ENCODE data around the gene RC3H1. TPM values are rescaled to one million over a fixed set of nuclear protein-coding genes. Genes with fewer than 3 reads are reported as not detected.
A peak's percentile ranks its signal among the peaks of the same experiment; 100 is the strongest.
"Not testable (repeated sequence)": the region's sequence is repeated elsewhere in the genome, so short reads cannot be mapped to it uniquely, and the experiment has no call there.

Gene RC3H1
- 10 to 100 TPM in 2 of 6 donors, 1 to 10 TPM in 4; 4.0 to 13.5 (median 9.3) TPM for polyA plus RNA-seq (ENCODE audit: low read depth in 6 of 6)

- Mint-ChIP-seq H3K36me3 (peaks cover 0 to 12% of the 10 kb centered on the region in 2 donors), H3K27me3 (no peaks in the 10 kb centered on the region), H3K9me3 (no peaks in the 10 kb centered on the region), H3K4me1 (peaks cover 27 to 41% (median 32%) of the 10 kb centered on the region in 3 donors), H3K4me3 (peak within 1 kb of the TSS; percentile 91 to 99 (median 97)), H3K27ac (peak within 1 kb of the TSS; percentile 92 to 100 (median 98))
- DNase-seq (peak; percentile 85), ATAC-seq (ENCODE audit: low read depth in 2 of 2) (peak; percentile 88 to 89)
Observed at GRCh38 chr1:174022080-174022975, at the start of gene RC3H1. Gene RC3H1, minus strand, starts transcription at chr1:174022357. Its CDS starts 29,372 bp downstream, at chr1:173992985.

- H3K9me3 Mint-ChIP-seq, result no peaks in the 10 kb centered on the region
- no peaks in the 10 kb centered on the region for H3K27me3 Mint-ChIP-seq
- no peak overlapping the region for H3K4me3 Mint-ChIP-seq
- H3K27ac Mint-ChIP-seq, result peak overlapping the region in 1 of 6 donors; percentile 13
- ATAC-seq (ENCODE audit: low read depth in 2 of 2) (no peak), DNase-seq (no peak)
- no peaks in the 10 kb centered on the region for H3K4me1 Mint-ChIP-seq
- no peaks in the 10 kb centered on the region for H3K36me3 Mint-ChIP-seq
Observed at GRCh38 chr1:174070614-174071013, 48.5 kb upstream of the RC3H1 start.

GRCh38 chr1:174068000-174068399 is 45.8 kb upstream of the RC3H1 start:
- Mint-ChIP-seq H3K4me3 (no peak overlapping the region), H3K36me3 (no peaks in the 10 kb centered on the region), H3K27me3 (no peaks in the 10 kb centered on the region), H3K27ac (no peak overlapping the region), H3K4me1 (no peaks in the 10 kb centered on the region), H3K9me3 (no peaks in the 10 kb centered on the region)
- no peak for DNase-seq
- no peak for ATAC-seq (ENCODE audit: low read depth in 2 of 2)

GRCh38 chr1:174060090-174060489 is 37.9 kb upstream of the RC3H1 start:
- peaks cover 0 to 2% (median 0%) of the 10 kb centered on the region in 7 donors for H3K9me3 Mint-ChIP-seq
- no peak for ATAC-seq (ENCODE audit: low read depth in 2 of 2)
- no peak for DNase-seq
- H3K36me3 Mint-ChIP-seq, result no peaks in the 10 kb centered on the region
- peaks cover 4 to 9% (median 6%) of the 10 kb centered on the region in 3 donors for H3K4me1 Mint-ChIP-seq
- H3K27ac Mint-ChIP-seq, result no peak overlapping the region
- no peaks in the 10 kb centered on the region for H3K27me3 Mint-ChIP-seq
- H3K4me3 Mint-ChIP-seq, result no peak overlapping the region

- DNase-seq (no peak), ATAC-seq (ENCODE audit: low read depth in 2 of 2) (no peak)
- Mint-ChIP-seq H3K36me3 (no peaks in the 10 kb centered on the region), H3K27me3 (no peaks in the 10 kb centered on the region), H3K4me1 (peaks cover 4 to 9% (median 6%) of the 10 kb centered on the region in 3 donors), H3K27ac (no peak overlapping the region), H3K4me3 (no peak overlapping the region), H3K9me3 (peaks cover 0 to 2% (median 0%) of the 10 kb centered on the region in 7 donors)
Observed at GRCh38 chr1:174058624-174059023, 36.5 kb upstream of the RC3H1 start.

- H3K27ac Mint-ChIP-seq; DNase-seq; H3K4me3 Mint-ChIP-seq; ATAC-seq (ENCODE audit: low read depth in 2 of 2); H3K9me3 Mint-ChIP-seq; H3K36me3 Mint-ChIP-seq; H3K27me3 Mint-ChIP-seq; H3K4me1 Mint-ChIP-seq: not testable (repeated sequence)
Observed at GRCh38 chr1:174056609-174057008, 34.5 kb upstream of the RC3H1 start.

- not testable (repeated sequence) for ATAC-seq (ENCODE audit: low read depth in 2 of 2); H3K27ac Mint-ChIP-seq
Observed at GRCh38 chr1:174055797-174056196, 33.6 kb upstream of the RC3H1 start.

GRCh38 chr1:174053826-174054225 is 31.7 kb upstream of the RC3H1 start:
- no peaks in the 10 kb centered on the region for H3K4me1 Mint-ChIP-seq
- ATAC-seq (ENCODE audit: low read depth in 2 of 2) (no peak), DNase-seq (no peak)
- no peak overlapping the region for H3K27ac Mint-ChIP-seq
- H3K27me3 Mint-ChIP-seq, result peaks cover 0 to 5% (median 0%) of the 10 kb centered on the region in 3 donors
- H3K4me3 Mint-ChIP-seq, result no peak overlapping the region
- no peaks in the 10 kb centered on the region for H3K36me3 Mint-ChIP-seq
- H3K9me3 Mint-ChIP-seq, result peaks cover 0 to 2% (median 0%) of the 10 kb centered on the region in 7 donors

More at GRCh38 chr1:174055797-174056196, 33.6 kb upstream of the RC3H1 start:
- not testable (repeated sequence) for H3K9me3 Mint-ChIP-seq, H3K4me1 Mint-ChIP-seq, H3K27me3 Mint-ChIP-seq, DNase-seq, H3K4me3 Mint-ChIP-seq, H3K36me3 Mint-ChIP-seq

GRCh38 chr1:174052621-174053020 is 30.5 kb upstream of the RC3H1 start:
- no peak for DNase-seq
- no peak overlapping the region for H3K4me3 Mint-ChIP-seq
- ATAC-seq (ENCODE audit: low read depth in 2 of 2), result no peak
- H3K4me1 Mint-ChIP-seq, result no peaks in the 10 kb centered on the region
- H3K27me3 Mint-ChIP-seq, result peaks cover 0 to 5% (median 0%) of the 10 kb centered on the region in 3 donors
- no peak overlapping the region for H3K27ac Mint-ChIP-seq
- no peaks in the 10 kb centered on the region for H3K36me3 Mint-ChIP-seq
- peaks cover 0 to 2% (median 0%) of the 10 kb centered on the region in 7 donors for H3K9me3 Mint-ChIP-seq

GRCh38 chr1:174051956-174052355 is 29.8 kb upstream of the RC3H1 start:
- Mint-ChIP-seq H3K27me3 (peaks cover 0 to 5% (median 0%) of the 10 kb centered on the region in 3 donors), H3K27ac (no peak overlapping the region), H3K4me3 (no peak overlapping the region), H3K36me3 (no peaks in the 10 kb centered on the region), H3K9me3 (peaks cover 0 to 2% (median 0%) of the 10 kb centered on the region in 7 donors), H3K4me1 (no peaks in the 10 kb centered on the region)
- DNase-seq (no peak), ATAC-seq (ENCODE audit: low read depth in 2 of 2) (no peak)

- Mint-ChIP-seq H3K4me1 (no peaks in the 10 kb centered on the region), H3K9me3 (no peaks in the 10 kb centered on the region), H3K4me3 (no peak overlapping the region), H3K27me3 (peaks cover 0 to 5% (median 0%) of the 10 kb centered on the region in 3 donors), H3K27ac (no peak overlapping the region), H3K36me3 (no peaks in the 10 kb centered on the region)
- no peak for ATAC-seq (ENCODE audit: low read depth in 2 of 2)
- no peak for DNase-seq
Observed at GRCh38 chr1:174049514-174049913, 27.4 kb upstream of the RC3H1 start.

- no peaks in the 10 kb centered on the region for H3K4me1 Mint-ChIP-seq
- H3K27me3 Mint-ChIP-seq, result no peaks in the 10 kb centered on the region
- no peak overlapping the region for H3K27ac Mint-ChIP-seq
- no peak overlapping the region for H3K4me3 Mint-ChIP-seq
- H3K9me3 Mint-ChIP-seq, result no peaks in the 10 kb centered on the region
- ATAC-seq (ENCODE audit: low read depth in 2 of 2), result no peak
- no peak for DNase-seq
- no peaks in the 10 kb centered on the region for H3K36me3 Mint-ChIP-seq
Observed at GRCh38 chr1:174044418-174045222, 22.5 kb upstream of the RC3H1 start.

GRCh38 chr1:174042509-174042908 is 20.4 kb upstream of the RC3H1 start:
- DNase-seq; ATAC-seq (ENCODE audit: low read depth in 2 of 2); H3K4me3 Mint-ChIP-seq; H3K4me1 Mint-ChIP-seq; H3K9me3 Mint-ChIP-seq; H3K36me3 Mint-ChIP-seq; H3K27me3 Mint-ChIP-seq: not testable (repeated sequence)
- peak overlapping the region in 1 of 6 donors; percentile 75 for H3K27ac Mint-ChIP-seq
